ENCODE results near the gene SLC39A12. TPM values are rescaled to one million over a fixed set of nuclear protein-coding genes. Genes with fewer than 3 reads are reported as not detected.

Gene SLC39A12
- not detected for total RNA-seq

GRCh38 chr10:17951868-17952371, at the start of gene SLC39A12:
TSS of gene SLC39A12 (plus strand) at chr10:17951918. CDS start at chr10:17953277, 1,359 bp downstream.
- ATAC-seq (no peak), DNase-seq (no peak)
- intact Hi-C loops (cut with DNase I; ENCODE audit: low total_unique reads) = no loop called here
- Histone ChIP-seq H3K4me3 (no peak within 1 kb of the TSS), H3K9me3 (no peaks in the 10 kb centered on the region), H3K36me3 (no peaks in the 10 kb centered on the region), H3K4me1 (no peaks in the 10 kb centered on the region), H3K27me3 (no peaks in the 10 kb centered on the region), H3K27ac (no peak within 1 kb of the TSS)
- no peak for TF ChIP-seq POLR2A (IDR thresholded peaks at IDR 0.05)
- TF ChIP-seq CTCF (IDR thresholded peaks at IDR 0.05 in 4 of 5, conservative IDR thresholded peaks at IDR 0.05 in 1 of 5) = no peak
- in situ Hi-C loops (cut with MboI; ENCODE audit: low sequenced_read_pairs in 4 of 4) = no loop called here

DNA sequence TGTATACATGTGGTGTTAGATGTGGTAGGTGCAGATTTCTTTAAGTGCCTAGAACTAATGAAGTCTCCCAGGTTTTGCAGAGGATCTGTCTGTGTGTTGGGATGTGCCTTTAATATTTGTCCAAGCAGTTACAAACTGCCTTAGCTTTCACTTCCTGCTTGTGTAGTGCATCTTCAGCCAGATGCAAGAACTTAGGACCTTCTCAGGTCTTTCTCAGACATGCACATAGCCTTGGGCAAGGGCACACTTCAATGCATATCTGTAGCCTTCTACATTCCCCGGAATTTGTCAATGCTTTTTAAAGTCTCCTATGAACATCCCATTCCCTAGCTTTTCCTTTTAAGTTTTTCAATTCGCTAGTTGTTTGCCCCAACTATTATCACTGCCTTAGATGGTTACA, 47.2 kb upstream of the SLC39A12 start:
- intact Hi-C loops (cut with DNase I; ENCODE audit: low total_unique reads) = no loop called here
- Histone ChIP-seq H3K27me3 (no peaks in the 10 kb centered on the region), H3K27ac (no peak overlapping the region), H3K4me1 (no peaks in the 10 kb centered on the region), H3K36me3 (no peaks in the 10 kb centered on the region), H3K9me3 (no peaks in the 10 kb centered on the region), H3K4me3 (no peak overlapping the region)
- no peak for TF ChIP-seq POLR2A (IDR thresholded peaks at IDR 0.05)
- no peak for TF ChIP-seq CTCF (IDR thresholded peaks at IDR 0.05 in 4 of 5, conservative IDR thresholded peaks at IDR 0.05 in 1 of 5)
- in situ Hi-C loops (cut with MboI; ENCODE audit: low sequenced_read_pairs in 4 of 4) = loop anchor here in 1 of 4 donors (25.0 kb wide), 1 partner anchor 308 kb away; no protein-coding TSS in a partner anchor
- DNase-seq (no peak), ATAC-seq (no peak)

- DNase-seq = no peak
- Histone ChIP-seq H3K27ac (no peak overlapping the region), H3K4me3 (no peak overlapping the region), H3K9me3 (no peaks in the 10 kb centered on the region), H3K4me1 (no peaks in the 10 kb centered on the region), H3K36me3 (no peaks in the 10 kb centered on the region), H3K27me3 (no peaks in the 10 kb centered on the region)
- in situ Hi-C loops (cut with MboI; ENCODE audit: low sequenced_read_pairs in 4 of 4) (loop anchor here in 1 of 4 donors (25.0 kb wide), 1 partner anchor 307 kb away; no protein-coding TSS in a partner anchor), intact Hi-C loops (cut with DNase I; ENCODE audit: low total_unique reads) (no loop called here)
- TF ChIP-seq POLR2A (IDR thresholded peaks at IDR 0.05) (no peak), CTCF (IDR thresholded peaks at IDR 0.05 in 4 of 5, conservative IDR thresholded peaks at IDR 0.05 in 1 of 5) (no peak)
- no peak for ATAC-seq
Measured at GRCh38 chr10:17905491-17905890, 46.2 kb upstream of the SLC39A12 start.

- no peak overlapping the region for H3K4me3 ChIP-seq
- ATAC-seq (no peak), DNase-seq (no peak)
- intact Hi-C loops (cut with DNase I; ENCODE audit: low total_unique reads) (no loop called here), in situ Hi-C loops (cut with MboI; ENCODE audit: low sequenced_read_pairs in 4 of 4) (loop anchor here in 1 of 4 donors (25.0 kb wide), 1 partner anchor 306 kb away; no protein-coding TSS in a partner anchor)
- H3K4me1 ChIP-seq = no peaks in the 10 kb centered on the region
- no peak overlapping the region for H3K27ac ChIP-seq
- no peak for TF ChIP-seq POLR2A (IDR thresholded peaks at IDR 0.05)
- TF ChIP-seq CTCF (IDR thresholded peaks at IDR 0.05 in 4 of 5, conservative IDR thresholded peaks at IDR 0.05 in 1 of 5) = no peak
- H3K9me3 ChIP-seq = no peaks in the 10 kb centered on the region
- no peaks in the 10 kb centered on the region for H3K36me3 ChIP-seq
- no peaks in the 10 kb centered on the region for H3K27me3 ChIP-seq
Measured at GRCh38 chr10:17906002-17906401, 45.7 kb upstream of the SLC39A12 start.

GRCh38 chr10:17907641-17908040, 44.1 kb upstream of the SLC39A12 start:
- no peaks in the 10 kb centered on the region for H3K36me3 ChIP-seq
- no peak overlapping the region for H3K4me3 ChIP-seq
- no peaks in the 10 kb centered on the region for H3K4me1 ChIP-seq
- H3K27ac ChIP-seq = no peak overlapping the region
- no peak for TF ChIP-seq POLR2A (IDR thresholded peaks at IDR 0.05)
- TF ChIP-seq CTCF (IDR thresholded peaks at IDR 0.05 in 4 of 5, conservative IDR thresholded peaks at IDR 0.05 in 1 of 5) = no peak
- no peaks in the 10 kb centered on the region for H3K9me3 ChIP-seq
- intact Hi-C loops (cut with DNase I; ENCODE audit: low total_unique reads) = no loop called here
- in situ Hi-C loops (cut with MboI; ENCODE audit: low sequenced_read_pairs in 4 of 4) = loop anchor here in 1 of 4 donors (25.0 kb wide), 1 partner anchor 305 kb away; no protein-coding TSS in a partner anchor
- no peaks in the 10 kb centered on the region for H3K27me3 ChIP-seq
- DNase-seq (no peak), ATAC-seq (no peak)
